Caki2 (cell line): Measurements from ENCODE around the gene HS2ST1. TPM values are rescaled to one million over a fixed set of nuclear protein-coding genes. Genes with fewer than 3 reads are reported as not detected.

Source experiments
- DNase-seq: peaks from one replicate; pipeline ENCODE4 v3.0.0-alpha.2; 2015; ENCODE audit warnings: low read depth
- in situ Hi-C: cut with HindIII; loops from 2 replicates; pipeline ENCODE4 v1.10.0; 2016; ENCODE audit warnings: low sequenced_read_pairs, low pct_unique_long_range_greater_than_20kb, mixed read lengths
- total RNA-seq: library from RNA; depleted of rRNA; stranded (reverse); fragments of >200 nt; shearing (Covaris generic); gene quantifications from 2 replicates; pipeline ENCODE4 v1.2.3, GENCODE V29; 2014; ENCODE audit warnings: low replicate concordance

Gene HS2ST1
- total RNA-seq, 1 experiment from 2014 or later, result 7.7 TPM

DNA sequence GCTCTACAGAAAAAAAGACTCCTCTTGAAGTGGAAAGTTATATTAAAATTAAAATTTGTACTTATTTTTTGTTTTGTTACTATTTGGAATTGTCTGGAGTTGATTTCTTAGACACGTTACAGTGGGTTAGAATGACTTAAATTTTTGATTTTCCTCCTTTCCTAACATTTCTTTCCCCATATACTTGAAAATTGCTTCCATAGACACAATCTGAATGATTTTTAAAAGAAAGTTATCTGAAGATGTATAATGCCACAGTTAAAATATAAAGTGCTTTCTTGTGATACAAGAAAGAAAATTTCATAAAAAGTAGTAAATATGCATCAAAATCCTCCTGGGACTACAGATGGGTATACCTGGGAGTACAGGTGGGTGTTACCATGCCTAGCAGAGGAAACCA lies 2.3 kb downstream of the HS2ST1 start:
- in situ Hi-C loops, result no loop called here
- DNase-seq, result no peak

DNA sequence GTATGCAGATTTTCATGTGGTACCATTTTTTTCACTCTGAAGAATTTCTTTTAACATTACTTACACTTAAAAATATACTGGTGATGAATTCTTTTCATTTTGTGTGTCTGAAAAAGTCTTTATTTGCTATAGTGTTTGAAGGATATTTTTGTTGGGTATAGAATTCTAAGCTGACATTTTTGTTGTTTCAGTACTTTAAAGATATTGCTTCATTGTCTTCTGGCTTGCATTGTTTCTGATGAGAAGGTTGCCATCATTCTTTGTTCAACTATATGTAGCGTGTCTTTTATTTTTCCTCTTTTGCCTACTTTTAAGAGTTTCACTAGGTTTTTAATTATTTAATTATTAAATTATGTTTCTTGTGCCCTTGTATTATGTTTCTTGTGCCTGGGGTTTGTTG lies 8.0 kb downstream of the HS2ST1 start:
- in situ Hi-C loops, result no loop called here
- no peak for DNase-seq

GRCh38 chr1:86924324-86924960 lies 10.0 kb downstream of the HS2ST1 start:
- no peak for DNase-seq
- in situ Hi-C loops, result no loop called here

DNA sequence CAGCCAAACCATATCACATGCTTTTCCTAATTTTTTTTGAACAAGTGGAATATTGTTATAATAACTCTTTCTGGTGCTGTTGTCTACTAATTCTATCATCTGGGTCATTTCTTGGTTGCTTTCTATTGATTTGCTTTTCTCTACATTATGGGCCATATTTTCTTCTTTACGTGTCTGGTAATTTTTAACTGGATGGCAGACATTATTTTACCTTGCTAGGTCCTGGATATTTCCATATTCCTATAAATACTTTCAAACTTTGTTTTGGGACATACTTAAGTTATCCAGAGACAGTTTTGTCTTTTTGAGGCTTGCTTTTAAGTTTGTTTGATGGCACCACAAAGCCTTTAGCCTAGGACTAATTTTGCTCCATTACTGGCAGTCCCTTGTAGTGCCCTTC lies 11.3 kb downstream of the HS2ST1 start:
- in situ Hi-C loops, result no loop called here

GRCh38 chr1:86926883-86927282 lies 12.4 kb downstream of the HS2ST1 start:
- DNase-seq, result no peak
- in situ Hi-C loops, result no loop called here

More for the DNA sequence above, 11.3 kb downstream of the HS2ST1 start:
- DNase-seq, result no peak

- DNase-seq, result no peak
- in situ Hi-C loops, result no loop called here
Observed at GRCh38 chr1:86928819-86929218, 14.4 kb downstream of the HS2ST1 start.

- DNase-seq, result no peak
- in situ Hi-C loops, result no loop called here
Observed at GRCh38 chr1:86933051-86933450, 18.6 kb downstream of the HS2ST1 start.

- in situ Hi-C loops, result no loop called here
- no peak for DNase-seq
Observed at GRCh38 chr1:86933562-86934377, 19.3 kb downstream of the HS2ST1 start.

GRCh38 chr1:86938450-86938849 lies 24.0 kb downstream of the HS2ST1 start:
- DNase-seq, result no peak
- in situ Hi-C loops, result no loop called here

GRCh38 chr1:86938855-86939254 lies 24.4 kb downstream of the HS2ST1 start:
- DNase-seq, result no peak
- in situ Hi-C loops, result no loop called here

DNA sequence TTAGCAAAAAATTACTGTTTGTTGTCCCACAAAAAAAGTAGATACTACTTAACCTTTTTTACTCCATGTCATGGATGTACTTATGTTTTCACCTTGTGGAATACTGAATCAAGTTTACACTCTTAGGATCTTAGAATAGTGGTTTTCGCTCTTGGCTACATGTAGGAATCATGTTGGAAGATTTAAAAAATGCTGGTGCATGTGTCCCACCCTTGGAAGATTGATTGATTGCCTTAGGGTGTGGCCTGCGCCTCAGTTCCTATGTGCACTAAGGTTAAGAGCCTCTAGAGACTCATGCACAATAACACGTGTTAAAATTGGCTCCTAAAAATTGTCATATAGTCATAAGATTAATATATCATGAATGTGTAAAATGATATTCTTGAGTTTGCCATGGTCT lies 25.0 kb downstream of the HS2ST1 start:
- in situ Hi-C loops, result no loop called here

DNA sequence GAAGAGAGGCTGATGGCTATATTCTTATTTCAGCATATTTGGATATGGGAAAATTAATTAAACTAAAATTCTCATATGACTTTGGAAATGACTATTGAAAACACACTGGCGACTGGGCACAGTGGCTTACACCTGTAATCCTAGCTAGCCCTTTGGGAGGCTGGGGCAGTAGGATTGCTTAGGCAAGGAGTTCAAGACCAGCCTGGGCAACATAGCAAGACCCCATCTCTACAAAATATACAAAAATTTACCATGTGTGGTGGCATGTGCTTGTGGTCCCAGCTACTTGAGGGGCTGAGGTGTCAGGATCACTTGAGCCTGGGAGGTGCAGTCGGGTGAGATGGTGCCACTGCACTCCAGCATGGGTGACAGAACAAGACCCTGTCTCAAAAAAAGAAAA lies 26.2 kb downstream of the HS2ST1 start:
- no peak for DNase-seq
- in situ Hi-C loops, result no loop called here

More for the DNA sequence above, 25.0 kb downstream of the HS2ST1 start:
- no peak for DNase-seq

DNA sequence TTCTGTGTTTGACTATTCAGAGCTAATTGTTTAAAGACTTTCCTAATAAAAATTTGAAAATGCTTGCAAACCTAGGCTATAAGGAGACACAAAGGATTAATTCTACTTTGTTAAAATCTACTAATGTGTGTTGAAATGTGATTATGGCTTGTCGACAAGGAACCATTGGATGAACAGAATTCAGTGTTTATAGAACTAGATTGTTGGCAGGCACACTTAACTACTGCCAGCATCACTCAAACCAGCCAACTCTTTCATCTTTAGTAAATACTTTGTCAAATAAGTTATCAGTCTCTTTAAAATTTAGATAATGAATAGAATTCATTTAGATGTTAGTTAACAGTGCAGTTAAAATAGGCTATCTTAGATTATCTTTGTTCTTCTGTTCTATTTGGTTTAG lies 27.6 kb downstream of the HS2ST1 start:
- in situ Hi-C loops, result no loop called here
- no peak for DNase-seq

DNA sequence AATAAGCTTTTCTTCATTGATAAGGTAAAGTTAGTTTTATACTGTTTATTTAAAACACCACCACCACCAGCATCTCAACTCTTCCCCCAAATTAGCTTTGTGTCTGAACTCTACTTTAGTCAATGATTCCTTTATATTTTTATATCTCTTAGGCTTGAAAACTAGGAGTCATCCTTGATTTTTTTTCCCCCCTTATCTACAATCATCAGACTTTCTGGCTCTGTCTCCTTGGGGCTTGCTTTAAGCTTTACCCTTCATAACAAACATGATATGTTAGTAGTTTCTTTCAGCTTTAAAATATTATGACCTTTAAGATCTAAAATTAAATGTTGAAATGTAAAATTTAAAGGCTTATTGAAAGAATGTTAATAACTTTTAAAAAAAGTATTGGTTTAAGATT lies 28.3 kb downstream of the HS2ST1 start:
- DNase-seq, result no peak
- in situ Hi-C loops, result no loop called here

DNA sequence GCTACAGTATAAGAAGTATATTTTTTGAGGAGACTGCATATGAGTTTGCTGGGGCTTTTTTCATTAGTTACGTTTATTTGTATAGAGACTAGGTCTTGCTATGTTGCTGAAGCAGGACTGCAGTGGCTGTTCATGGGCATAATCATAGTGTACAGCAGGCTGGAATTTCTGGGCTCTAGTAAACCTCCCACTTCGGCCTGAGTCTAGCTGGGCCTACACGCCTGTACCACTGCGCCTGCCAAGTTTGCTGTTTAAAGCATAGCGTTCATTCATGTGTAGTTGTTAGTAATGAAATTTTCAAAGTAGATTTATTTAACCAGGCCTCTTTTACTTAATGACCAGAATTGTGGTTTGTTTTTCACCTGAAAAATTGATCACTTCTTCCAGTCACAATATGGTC lies 33.8 kb downstream of the HS2ST1 start:
- in situ Hi-C loops, result no loop called here
- DNase-seq, result no peak

GRCh38 chr1:86950712-86951419 lies 36.4 kb downstream of the HS2ST1 start:
- no peak for DNase-seq
- in situ Hi-C loops, result no loop called here

- in situ Hi-C loops, result no loop called here
Observed at GRCh38 chr1:86951430-86951829, 37.0 kb downstream of the HS2ST1 start.

GRCh38 chr1:86953167-86953566 lies 38.7 kb downstream of the HS2ST1 start:
- in situ Hi-C loops, result no loop called here

More at GRCh38 chr1:86951430-86951829, 37.0 kb downstream of the HS2ST1 start:
- DNase-seq, result no peak

DNA sequence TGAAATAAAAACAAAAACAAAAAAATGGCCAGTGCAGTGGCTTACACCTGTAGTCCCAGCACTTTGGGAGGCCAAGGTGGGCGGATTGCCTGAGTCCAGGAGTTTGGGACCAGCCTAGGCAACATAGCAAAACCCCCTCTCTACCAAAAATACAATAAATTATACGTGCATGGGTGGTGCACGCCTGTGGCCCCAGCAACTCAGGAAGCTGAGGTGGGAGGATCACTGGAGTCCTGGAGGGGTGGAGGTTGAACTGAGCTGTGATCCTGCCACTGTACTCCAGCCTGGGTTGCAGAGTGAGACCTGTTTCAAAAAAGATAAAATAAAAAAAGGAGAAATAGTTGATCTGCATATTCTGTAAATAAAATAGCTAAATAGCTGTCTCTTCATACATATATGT lies 41.2 kb downstream of the HS2ST1 start:
- in situ Hi-C loops, result no loop called here
- no peak for DNase-seq

More at GRCh38 chr1:86953167-86953566, 38.7 kb downstream of the HS2ST1 start:
- DNase-seq, result no peak
